OCI-LY3 (cell line): ENCODE measurements around the gene ATG7.

Experiments
- H2AFZ ChIP-seq: fragments of 200-600, 300-600 bp; shearing (Covaris generic); 2 replicates; pipeline ENCODE4 v1.6.0; 2014; ENCODE audit warnings: antibody characterized with exemption, low read depth, low read length
- H3K27ac ChIP-seq: fragments of 200-600, 300-600 bp; sonication (generic); 2 replicates; pipeline ENCODE4 v1.5.1; 2014; ENCODE audit warnings: mild to moderate bottlenecking, low read length, moderate library complexity, mixed read lengths
- H3K27me3 ChIP-seq: fragments of 200-600, 300-600 bp; sonication (generic); 2 replicates; pipeline ENCODE4 v1.6.1; 2014; ENCODE audit warnings: low read depth, low read length, mixed read lengths
- H3K36me3 ChIP-seq: fragments of 200-600, 300-600 bp; sonication (generic); replicated peaks from 2 replicates; pipeline ENCODE3; 2014; ENCODE audit warnings: low read depth, low read length, mixed read lengths
- H3K4me1 ChIP-seq: fragments of 300-600, 200-600 bp; sonication (generic); 2 replicates; pipeline ENCODE4 v1.6.1; 2014; ENCODE audit warnings: low read length, mixed read lengths
- H3K4me2 ChIP-seq: fragments of 200-600, 300-600 bp; sonication (generic); 2 replicates; pipeline ENCODE4 v1.6.1; 2014; ENCODE audit warnings: low read length, mixed read lengths
- H3K4me3 ChIP-seq: fragments of 300-600, 200-600 bp; sonication (generic); 2 replicates; pipeline ENCODE4 v1.5.1; 2014; ENCODE audit warnings: antibody characterized with exemption, mild to moderate bottlenecking, low read length, moderate library complexity
- H3K79me2 ChIP-seq: fragments of 300-600, 200-600 bp; shearing (Covaris generic); 2 replicates; pipeline ENCODE4 v1.6.1; 2014; ENCODE audit warnings: mild to moderate bottlenecking, low read length, mixed read lengths
- H3K9ac ChIP-seq: fragments of 300-600, 200-600 bp; shearing (Covaris generic); 2 replicates; pipeline ENCODE4 v1.6.0; 2014; ENCODE audit warnings: mild to moderate bottlenecking, low read length, moderate library complexity
- H3K9me3 ChIP-seq: fragments of 200-600, 300-600 bp; shearing (Covaris generic); 2 replicates; pipeline ENCODE4 v1.6.1; 2014; ENCODE audit warnings: low read length, mixed read lengths; ENCODE audit not compliant: insufficient read depth
- H4K20me1 ChIP-seq: fragments of 200-600, 300-600 bp; sonication (generic); 2 replicates; pipeline ENCODE4 v1.6.1; 2016; ENCODE audit warnings: low read length, mixed read lengths; ENCODE audit not compliant: insufficient read depth
- CTCF ChIP-seq: fragments of 200-600, 300-600 bp; sonication (generic); IDR thresholded peaks from 2 replicates; pipeline ENCODE4 v1.5.1; 2014; ENCODE audit warnings: antibody characterized with exemption, low read length, low read depth
- EZH2phosphoT487 ChIP-seq: fragments of 200-600 bp; shearing (Covaris generic); IDR thresholded peaks from 2 replicates; pipeline ENCODE4 v1.6.1; 2018; ENCODE audit warnings: antibody characterized with exemption, mixed run types, low read depth

Gene ATG7

GRCh38 chr3:11559816-11560633, 287.8 kb downstream of the ATG7 start:
- H3K4me1 ChIP-seq: no peaks in the 10 kb centered on the region
- no peak overlapping the region for H3K27ac ChIP-seq
- H3K79me2 ChIP-seq: no peaks in the 10 kb centered on the region
- no peak overlapping the region for H3K9ac ChIP-seq
- TF ChIP-seq EZH2phosphoT487: no peak
- peaks cover 14% of the 10 kb centered on the region; the same call in 1 of the 2 replicates for H4K20me1 ChIP-seq
- no peaks in the 10 kb centered on the region for H3K9me3 ChIP-seq
- no peak overlapping the region for H3K4me3 ChIP-seq
- H2AFZ ChIP-seq: no peak overlapping the region
- no peak overlapping the region for H3K4me2 ChIP-seq
- H3K36me3 ChIP-seq: peaks cover 14% of the 10 kb centered on the region
- H3K27me3 ChIP-seq: no peaks in the 10 kb centered on the region

GRCh38 chr3:11560746-11561145, 288.5 kb downstream of the ATG7 start:
- Histone ChIP-seq H4K20me1 (peaks cover 14% of the 10 kb centered on the region), H3K9ac (no peak overlapping the region), H3K27me3 (no peaks in the 10 kb centered on the region), H3K4me2 (no peak overlapping the region), H3K79me2 (no peaks in the 10 kb centered on the region), H3K27ac (no peak overlapping the region), H3K4me3 (no peak overlapping the region), H3K9me3 (no peaks in the 10 kb centered on the region), H3K4me1 (no peaks in the 10 kb centered on the region), H2AFZ (no peak overlapping the region), H3K36me3 (peaks cover 14% of the 10 kb centered on the region)
- TF ChIP-seq CTCF: no peak
- TF ChIP-seq EZH2phosphoT487: no peak

- Histone ChIP-seq H3K4me3 (no peak overlapping the region), H3K4me2 (no peak overlapping the region), H3K36me3 (peaks cover 11% of the 10 kb centered on the region)
These were observed 290.2 kb downstream of the ATG7 start for GRCh38 chr3:11562277-11562881.

GRCh38 chr3:11563159-11563864, 291.1 kb downstream of the ATG7 start:
- Histone ChIP-seq H4K20me1 (peaks cover 9% of the 10 kb centered on the region), H3K36me3 (peaks cover 11% of the 10 kb centered on the region)

More at GRCh38 chr3:11562277-11562881, 290.2 kb downstream of the ATG7 start:
- H3K27me3 ChIP-seq: no peaks in the 10 kb centered on the region
- TF ChIP-seq EZH2phosphoT487 (no peak), CTCF (no peak)
- H3K79me2 ChIP-seq: no peaks in the 10 kb centered on the region
- H2AFZ ChIP-seq: no peak overlapping the region
- H4K20me1 ChIP-seq: peaks cover 12% of the 10 kb centered on the region
- no peak overlapping the region for H3K27ac ChIP-seq
- no peak overlapping the region for H3K9ac ChIP-seq
- H3K4me1 ChIP-seq: no peaks in the 10 kb centered on the region
- H3K9me3 ChIP-seq: no peaks in the 10 kb centered on the region

More at GRCh38 chr3:11563159-11563864, 291.1 kb downstream of the ATG7 start:
- no peak overlapping the region for H2AFZ ChIP-seq
- H3K4me1 ChIP-seq: no peaks in the 10 kb centered on the region
- H3K9ac ChIP-seq: no peak overlapping the region
- H3K4me2 ChIP-seq: no peak overlapping the region
- no peak for TF ChIP-seq CTCF
- no peak for TF ChIP-seq EZH2phosphoT487
- no peak overlapping the region for H3K4me3 ChIP-seq
- no peak overlapping the region for H3K27ac ChIP-seq
- no peaks in the 10 kb centered on the region for H3K27me3 ChIP-seq
- H3K79me2 ChIP-seq: no peaks in the 10 kb centered on the region
- no peaks in the 10 kb centered on the region for H3K9me3 ChIP-seq
